Endothelial cell of umbilical vein (primary cell): Measurements from ENCODE around the gene SLC6A19. TPM values are rescaled to one million over a fixed set of nuclear protein-coding genes. Genes with fewer than 3 reads are reported as not detected.

Source experiments
- BruUV-seq: library from RNA; stranded (reverse); fragments of 400-500 nt; replicated peaks from 2 replicates; lab custom pipeline; 2021; lab: Mats Ljungman, UMichigan
- CTCF ChIA-PET: fragments of 300-600, 350-600 bp; sonication (Branson Sonifier 250); formaldehyde crosslinking; loops from one replicate; lab custom pipeline; 2021; ENCODE audit warnings: antibody characterized with exemption, inconsistent platforms; lab: Charles Lee
- POLR2A ChIA-PET: fragments of 300-600, 350-600 bp; sonication (Branson Sonifier 250); formaldehyde crosslinking; loops from one replicate; lab custom pipeline; 2021; ENCODE audit warnings: antibody characterized with exemption, inconsistent platforms; lab: Charles Lee
- DNase-seq: peaks from one replicate; pipeline ENCODE4 v3.0.0-alpha.2; 2011; ENCODE audit warnings: low read depth, low spot score
- FAIRE-seq: peaks from 2 replicates; lab custom pipeline; 2011; peaks lifted over from hg19 to GRCh38; lab: Jason Lieb, UNC
- H2AFZ ChIP-seq: 2 replicates; pipeline ENCODE4 v1.6.0; 2012; ENCODE audit warnings: low read depth, low read length, control low read depth, inconsistent platforms
- H3K27ac ChIP-seq: 2 replicates; pipeline ENCODE4 v1.5.1; 2011; ENCODE audit warnings: low read depth, mild to moderate bottlenecking, control low read depth, low read length, moderate library complexity; ENCODE audit not compliant: insufficient read depth
- H3K27me3 ChIP-seq, 2 experiments: 2 replicates each; pipeline versions ENCODE4 v1.6.0 to v1.6.1; 2011; ENCODE audit warnings: low read length in 2 of 2, mixed read lengths in 1 of 2; ENCODE audit not compliant: control insufficient read depth in 2 of 2, insufficient read depth in 2 of 2
- H3K36me3 ChIP-seq, 2 experiments: 2 replicates in 1 of 2; 3 replicates in 1 of 2; pipeline ENCODE4 v1.5.1; 2011; ENCODE audit warnings: low read length in 2 of 2, mild to moderate bottlenecking in 1 of 2, moderate library complexity in 1 of 2; ENCODE audit not compliant: control insufficient read depth in 2 of 2, insufficient read depth in 2 of 2; ENCODE audit errors: extremely low read depth in 1 of 2
- H3K4me1 ChIP-seq: 3 replicates; pipeline ENCODE4 v1.5.1; 2011; ENCODE audit warnings: mild to moderate bottlenecking, low read length; ENCODE audit not compliant: control insufficient read depth, insufficient read depth; ENCODE audit errors: extremely low read depth
- H3K4me2 ChIP-seq: 2 replicates; pipeline ENCODE4 v1.6.1; 2011; ENCODE audit warnings: low read length, control low read depth, mixed read lengths; ENCODE audit not compliant: insufficient read depth
- H3K4me3 ChIP-seq, 3 experiments: fragments of 200-600 bp in 1 of 3; sonication (generic), shearing (Covaris generic) in 1 of 3; replicated peaks in 1 of 3; 2 replicates each; pipeline ENCODE4 v1.5.1; 2011 to 2016; ENCODE audit warnings: control low read depth in 3 of 3, low read length in 3 of 3, mild to moderate bottlenecking in 2 of 3, inconsistent platforms in 1 of 3, low read depth in 1 of 3, moderate library complexity in 1 of 3; ENCODE audit not compliant: insufficient read depth in 1 of 3
- H3K79me2 ChIP-seq: 2 replicates; pipeline ENCODE4 v1.6.0; 2012; ENCODE audit warnings: low read length, inconsistent platforms; ENCODE audit not compliant: control insufficient read depth, insufficient read depth
- H3K9ac ChIP-seq: replicated peaks from 2 replicates; pipeline ENCODE3; 2011; ENCODE audit warnings: low read length, control low read depth; ENCODE audit not compliant: insufficient read depth; ENCODE audit errors: extremely low read depth
- H3K9me1 ChIP-seq: replicated peaks from 3 replicates; pipeline ENCODE4 v1.6.0; 2011; ENCODE audit warnings: mild to moderate bottlenecking, low read length; ENCODE audit not compliant: control insufficient read depth, insufficient read depth; ENCODE audit errors: extremely low read depth
- H3K9me3 ChIP-seq: replicated peaks from 2 replicates; pipeline ENCODE4 v1.5.1; 2012; ENCODE audit warnings: low read length, inconsistent platforms; ENCODE audit not compliant: control insufficient read depth, insufficient read depth
- H4K20me1 ChIP-seq: replicated peaks from 2 replicates; pipeline ENCODE3; 2011; ENCODE audit warnings: mild to moderate bottlenecking, low read length; ENCODE audit not compliant: control insufficient read depth, insufficient read depth; ENCODE audit errors: extremely low read depth
- EZH2 ChIP-seq: IDR thresholded peaks from 2 replicates; pipeline ENCODE4 v1.6.1; 2012; ENCODE audit warnings: borderline replicate concordance, low read depth, mild to moderate bottlenecking, moderate library complexity, low read length, inconsistent platforms; ENCODE audit not compliant: severe bottlenecking
- FOS ChIP-seq: IDR thresholded peaks from 2 replicates; pipeline ENCODE4 v1.6.1; 2011; ENCODE audit warnings: mild to moderate bottlenecking, low read length, moderate library complexity, borderline replicate concordance; ENCODE audit not compliant: insufficient read depth
- GATA2 ChIP-seq: IDR thresholded peaks from 2 replicates; pipeline ENCODE4 v1.7.0; 2011; ENCODE audit warnings: low read depth, mild to moderate bottlenecking, moderate library complexity, mixed read lengths, low read length; ENCODE audit not compliant: insufficient read length, insufficient read depth
- JUN ChIP-seq: IDR thresholded peaks from 2 replicates; pipeline ENCODE4 v1.6.1; 2011; ENCODE audit warnings: borderline replicate concordance, low read depth; ENCODE audit not compliant: insufficient read length, insufficient read depth
- MYC ChIP-seq: IDR thresholded peaks from one replicate; pipeline ENCODE4 v1.6.1; 2011; ENCODE audit warnings: mild to moderate bottlenecking, low read depth, low read length
- POLR2A ChIP-seq: IDR thresholded peaks from 2 replicates; pipeline ENCODE4 v1.6.1; 2012; ENCODE audit warnings: low read depth, mild to moderate bottlenecking, control low read depth, low read length
- POLR2AphosphoS5 ChIP-seq: IDR thresholded peaks from 2 replicates; pipeline ENCODE4 v1.6.1; 2012; ENCODE audit warnings: low read depth, mild to moderate bottlenecking, control low read depth, low read length, moderate library complexity; ENCODE audit not compliant: insufficient read depth
- dilution Hi-C: fragments of 300-500 bp; cut with MboI; formaldehyde crosslinking; loops from one replicate; pipeline ENCODE4 v1.15.0; 2019; ENCODE audit warnings: low sequenced_read_pairs; ENCODE audit not compliant: extremely low pct_ligation_motif_present
- intact Hi-C: fragments of 100-400 bp; cut with micrococcal nuclease; formaldehyde crosslinking; loops from one replicate; pipeline ENCODE4 v1.10.0; 2022
- polyA plus RNA-seq, 4 experiments: library from polyadenylated mRNA; depleted of rRNA in 3 of 4; stranded (reverse) in 3 of 4; unstranded in 1 of 4; fragments of >200 nt; gene quantifications; 2 replicates each; pipeline versions ENCODE4 v1.2.1 to v1.2.3, GENCODE V29; 2011 to 2012; ENCODE audit warnings: missing spikeins in 1 of 4
- total RNA-seq: library from RNA; stranded (reverse); gene quantifications from 2 replicates; pipeline ENCODE4 v1.2.3, GENCODE V29; 2021
- TF ChIP-seq, protein P1 (sequence below), 2 donors: IDR thresholded peaks; 1 replicate in 1 of 2; 2 replicates in 1 of 2; pipeline ENCODE4 v1.5.1; 2011; ENCODE audit warnings: low read length in 2 of 2, mild to moderate bottlenecking in 2 of 2, moderate library complexity in 2 of 2, control low read depth in 1 of 2, inconsistent platforms in 1 of 2, low read depth in 1 of 2; ENCODE audit not compliant: insufficient read depth in 1 of 2; ENCODE audit errors: extremely low read depth in 1 of 2
- TF ChIP-seq, protein P2 (sequence below): IDR thresholded peaks from 2 replicates; pipeline ENCODE4 v1.6.1; 2011; ENCODE audit not compliant: insufficient read depth, insufficient read length

SLC6A19 gene
- total and polyA plus RNA-seq, 2 donors (not counting 3 experiments of a cell fraction or from before 2014, with no cell fraction given): not detected

DNA sequence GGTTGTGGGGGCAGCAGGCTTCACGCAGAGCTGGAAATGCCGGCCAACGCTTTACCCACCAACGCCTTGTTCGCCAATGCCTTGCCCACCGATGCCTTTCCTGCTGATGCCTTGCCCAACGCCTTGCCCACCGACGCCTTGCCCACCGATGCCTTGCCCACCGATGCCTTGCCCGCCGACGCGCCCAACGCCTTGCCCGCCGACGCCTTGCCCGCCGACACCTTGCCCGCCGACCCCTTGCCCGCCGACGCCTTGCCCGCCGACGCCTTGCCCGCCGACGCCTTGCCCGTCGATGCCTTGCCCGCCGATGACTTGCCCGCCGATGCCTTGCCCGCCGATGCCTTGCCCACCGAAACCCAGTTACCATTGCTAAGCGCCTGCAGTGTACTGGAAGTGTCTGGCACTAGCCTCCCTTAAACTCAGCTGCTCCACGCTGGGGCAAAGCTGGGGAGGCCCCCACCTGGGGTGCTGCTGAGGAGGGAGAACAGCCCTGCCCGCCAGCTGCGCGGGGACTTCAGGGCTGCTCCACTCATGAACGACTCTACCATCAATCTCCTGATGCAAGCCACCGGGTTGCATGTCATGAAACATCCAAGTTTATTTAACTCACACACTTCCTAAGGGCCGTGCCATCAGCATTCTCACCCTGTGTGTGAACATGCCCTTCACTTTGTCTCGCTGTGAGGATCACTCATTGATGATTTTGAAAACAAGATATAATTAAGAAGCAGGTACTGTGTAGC lies 25.6 kb downstream of the SLC6A19 start:
- H2AFZ ChIP-seq: no peak overlapping the region
- no peaks in the 10 kb centered on the region for H3K4me1 ChIP-seq
- H3K4me3 ChIP-seq: no peak overlapping the region
- BruUV-seq: no TSS peak
- POLR2A ChIA-PET: no interaction called here
- no peak overlapping the region for H3K9ac ChIP-seq
- H3K27ac ChIP-seq: no peak overlapping the region
- intact Hi-C loops: no loop called here
- no peak for FAIRE-seq
- no peaks in the 10 kb centered on the region for H3K36me3 ChIP-seq
- no peak for TF ChIP-seq EZH2
- TF ChIP-seq, protein P1, sequence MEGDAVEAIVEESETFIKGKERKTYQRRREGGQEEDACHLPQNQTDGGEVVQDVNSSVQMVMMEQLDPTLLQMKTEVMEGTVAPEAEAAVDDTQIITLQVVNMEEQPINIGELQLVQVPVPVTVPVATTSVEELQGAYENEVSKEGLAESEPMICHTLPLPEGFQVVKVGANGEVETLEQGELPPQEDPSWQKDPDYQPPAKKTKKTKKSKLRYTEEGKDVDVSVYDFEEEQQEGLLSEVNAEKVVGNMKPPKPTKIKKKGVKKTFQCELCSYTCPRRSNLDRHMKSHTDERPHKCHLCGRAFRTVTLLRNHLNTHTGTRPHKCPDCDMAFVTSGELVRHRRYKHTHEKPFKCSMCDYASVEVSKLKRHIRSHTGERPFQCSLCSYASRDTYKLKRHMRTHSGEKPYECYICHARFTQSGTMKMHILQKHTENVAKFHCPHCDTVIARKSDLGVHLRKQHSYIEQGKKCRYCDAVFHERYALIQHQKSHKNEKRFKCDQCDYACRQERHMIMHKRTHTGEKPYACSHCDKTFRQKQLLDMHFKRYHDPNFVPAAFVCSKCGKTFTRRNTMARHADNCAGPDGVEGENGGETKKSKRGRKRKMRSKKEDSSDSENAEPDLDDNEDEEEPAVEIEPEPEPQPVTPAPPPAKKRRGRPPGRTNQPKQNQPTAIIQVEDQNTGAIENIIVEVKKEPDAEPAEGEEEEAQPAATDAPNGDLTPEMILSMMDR (IDR thresholded peaks at IDR 0.05; ENCODE audit: extremely low read depth in 1 of 2, insufficient read depth in 1 of 2, low read depth in 1 of 2, low read length in 2 of 2): no peak
- no peak for TF ChIP-seq POLR2A
- TF ChIP-seq JUN: no peak
- no peak for TF ChIP-seq POLR2AphosphoS5
- TF ChIP-seq FOS: no peak
- TF ChIP-seq, protein P2, sequence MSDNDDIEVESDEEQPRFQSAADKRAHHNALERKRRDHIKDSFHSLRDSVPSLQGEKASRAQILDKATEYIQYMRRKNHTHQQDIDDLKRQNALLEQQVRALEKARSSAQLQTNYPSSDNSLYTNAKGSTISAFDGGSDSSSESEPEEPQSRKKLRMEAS: no peak
- no peak for TF ChIP-seq MYC
- TF ChIP-seq GATA2: no peak
- H3K9me3 ChIP-seq: no peaks in the 10 kb centered on the region
- H3K79me2 ChIP-seq: no peaks in the 10 kb centered on the region
- no peaks in the 10 kb centered on the region for H4K20me1 ChIP-seq
- no peaks in the 10 kb centered on the region for H3K9me1 ChIP-seq
- H3K4me2 ChIP-seq: no peak overlapping the region
- no peak for DNase-seq
- peaks cover 0 to 2% of the 10 kb centered on the region in 2 experiments for H3K27me3 ChIP-seq
- CTCF ChIA-PET: no interaction called here
- dilution Hi-C loops: no loop called here
